SK-N-MC (cell line): Measurements from ENCODE around the gene CEP57L1.
"Not testable (repeated sequence)": the region's sequence is repeated elsewhere in the genome, so short reads cannot be mapped to it uniquely, and the experiment has no call there.

Experiments used
- DNase-seq: peaks from one replicate; pipeline ENCODE4 v3.0.0-alpha.2; 2011; ENCODE audit warnings: low read depth, low spot score
- H3K27ac ChIP-seq: fragments of 200-600 bp; sonication (generic); 2 replicates; pipeline ENCODE4 v1.5.1; 2016; ENCODE audit warnings: mixed run types
- H3K36me3 ChIP-seq: fragments of 200-600 bp; sonication (generic); 2 replicates; pipeline ENCODE4 v1.6.1; 2017; ENCODE audit warnings: antibody characterized with exemption, low read length, mixed read lengths; ENCODE audit not compliant: insufficient read depth
- H3K4me3 ChIP-seq: fragments of 200-600 bp; sonication (generic); 2 replicates; pipeline ENCODE4 v1.5.1; 2016
- H3K9ac ChIP-seq: fragments of 200-600 bp; sonication (generic); 2 replicates; pipeline ENCODE4 v1.8.0; 2017; ENCODE audit warnings: mixed run types, mixed read lengths; ENCODE audit not compliant: insufficient read length
- H3K9me3 ChIP-seq: fragments of 200-600 bp; sonication (generic); 2 replicates; pipeline ENCODE4 v1.6.1; 2017; ENCODE audit warnings: low read depth, mild to moderate bottlenecking, antibody characterized with exemption, low read length, moderate library complexity, mixed read lengths
- EZH2 ChIP-seq: fragments of 200-600 bp; sonication (generic); IDR thresholded peaks from one replicate; pipeline ENCODE4 v1.6.1; 2017; ENCODE audit warnings: antibody characterized with exemption
- FOXP2 ChIP-seq: optimal IDR thresholded peaks from 2 replicates; pipeline ENCODE3; 2011; ENCODE audit warnings: mild to moderate bottlenecking, moderate library complexity; ENCODE audit not compliant: insufficient read depth; ENCODE audit errors: extremely low read length, control extremely low read depth
- POLR2AphosphoS5 ChIP-seq: IDR thresholded peaks from 2 replicates; pipeline ENCODE4 v1.6.1; 2012; ENCODE audit warnings: mild to moderate bottlenecking, low read depth, low read length, borderline replicate concordance

CEP57L1 gene

GRCh38 chr6:109186012-109186411 lies 90.7 kb downstream of the CEP57L1 start:
- DNase-seq, result no peak
- no peak for TF ChIP-seq FOXP2
- no peak for TF ChIP-seq EZH2
- no peak for TF ChIP-seq POLR2AphosphoS5
- Histone ChIP-seq H3K36me3 (no peaks in the 10 kb centered on the region), H3K9me3 (no peaks in the 10 kb centered on the region), H3K4me3 (no peak overlapping the region), H3K27ac (no peak overlapping the region), H3K9ac (no peak overlapping the region)

- no peak for DNase-seq
- no peak overlapping the region for H3K4me3 ChIP-seq
- no peak overlapping the region for H3K9ac ChIP-seq
- no peak overlapping the region for H3K27ac ChIP-seq
- H3K9me3 ChIP-seq, result no peaks in the 10 kb centered on the region
- no peaks in the 10 kb centered on the region for H3K36me3 ChIP-seq
- TF ChIP-seq POLR2AphosphoS5, result no peak
- TF ChIP-seq EZH2, result no peak
- no peak for TF ChIP-seq FOXP2
Measured at GRCh38 chr6:109187399-109188114, 92.2 kb downstream of the CEP57L1 start.

GRCh38 chr6:109188115-109188411 lies 92.8 kb downstream of the CEP57L1 start:
- Histone ChIP-seq H3K36me3 (no peaks in the 10 kb centered on the region), H3K9ac (no peak overlapping the region), H3K9me3 (no peaks in the 10 kb centered on the region), H3K27ac (no peak overlapping the region), H3K4me3 (no peak overlapping the region)
- no peak for DNase-seq
- no peak for TF ChIP-seq POLR2AphosphoS5
- TF ChIP-seq FOXP2, result no peak
- TF ChIP-seq EZH2, result no peak

GRCh38 chr6:109191368-109191767 lies 96.1 kb downstream of the CEP57L1 start:
- DNase-seq, result not testable (repeated sequence)

DNA sequence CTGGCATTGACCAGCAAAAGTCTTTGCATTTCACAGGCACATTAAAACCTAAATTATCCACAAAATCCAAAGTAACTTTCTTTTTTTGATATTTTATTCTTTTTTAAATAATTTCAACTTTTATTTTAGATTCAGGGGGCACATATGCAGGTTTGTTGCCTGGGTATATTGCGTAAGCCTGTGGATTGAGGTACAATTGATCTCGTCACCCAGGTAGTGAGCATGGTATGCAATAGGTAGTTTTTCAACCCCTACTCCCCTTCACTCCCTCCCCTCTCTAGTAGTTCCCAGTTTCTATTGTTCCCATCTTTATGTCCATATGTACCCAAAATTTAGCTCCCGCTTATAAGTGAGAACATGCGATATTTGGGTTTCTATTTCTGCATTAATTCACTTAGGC lies 97.6 kb downstream of the CEP57L1 start:
- no peak for DNase-seq
- TF ChIP-seq EZH2 (no peak), FOXP2 (no peak), POLR2AphosphoS5 (no peak)
- Histone ChIP-seq H3K9ac (no peak overlapping the region), H3K27ac (no peak overlapping the region), H3K4me3 (no peak overlapping the region), H3K9me3 (no peaks in the 10 kb centered on the region), H3K36me3 (no peaks in the 10 kb centered on the region)

More at GRCh38 chr6:109191368-109191767, 96.1 kb downstream of the CEP57L1 start:
- H3K9ac ChIP-seq, H3K36me3 ChIP-seq, H3K27ac ChIP-seq, H3K9me3 ChIP-seq, H3K4me3 ChIP-seq: not testable (repeated sequence)

GRCh38 chr6:109194880-109195279 lies 99.6 kb downstream of the CEP57L1 start:
- Histone ChIP-seq H3K27ac (no peak overlapping the region), H3K4me3 (no peak overlapping the region), H3K36me3 (no peaks in the 10 kb centered on the region), H3K9ac (no peak overlapping the region), H3K9me3 (no peaks in the 10 kb centered on the region)
- DNase-seq, result no peak
- TF ChIP-seq POLR2AphosphoS5 (no peak), EZH2 (no peak), FOXP2 (no peak)

DNA sequence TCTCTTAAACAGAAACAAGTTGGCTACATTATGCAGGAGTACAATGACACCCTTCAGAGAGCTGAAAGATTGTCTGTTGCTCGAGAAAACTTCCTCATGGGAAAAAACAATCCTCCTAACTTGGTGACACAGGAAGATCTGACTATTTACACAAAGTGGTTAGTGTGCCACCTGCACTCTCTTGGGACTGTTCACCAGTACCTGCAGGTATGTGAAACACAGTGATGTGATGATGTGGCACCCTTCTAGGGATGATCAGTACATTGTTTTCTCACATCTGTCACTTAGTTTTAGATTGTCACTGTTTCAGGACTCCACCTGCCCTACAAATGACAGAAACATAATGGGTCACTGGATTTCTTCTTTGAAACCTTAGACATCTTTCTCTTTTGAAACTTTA lies 101.8 kb downstream of the CEP57L1 start:
- no peak overlapping the region for H3K9ac ChIP-seq
- TF ChIP-seq FOXP2 (no peak), POLR2AphosphoS5 (no peak), EZH2 (no peak)
- H3K27ac ChIP-seq, result no peak overlapping the region

GRCh38 chr6:109202409-109203264 lies 107.3 kb downstream of the CEP57L1 start:
- TF ChIP-seq EZH2, result no peak
- TF ChIP-seq POLR2AphosphoS5, result no peak
- no peak for TF ChIP-seq FOXP2
- DNase-seq, result no peak
- Histone ChIP-seq H3K9me3 (no peaks in the 10 kb centered on the region), H3K9ac (no peak overlapping the region), H3K36me3 (no peaks in the 10 kb centered on the region), H3K27ac (no peak overlapping the region), H3K4me3 (no peak overlapping the region)

More for the DNA sequence above, 101.8 kb downstream of the CEP57L1 start:
- Histone ChIP-seq H3K36me3 (no peaks in the 10 kb centered on the region), H3K9me3 (no peaks in the 10 kb centered on the region), H3K4me3 (no peak overlapping the region)
- DNase-seq, result no peak
